22Rv1 (cell line): ENCODE results near the gene PDIK1L.

Source experiments
- ZFX ChIP-seq: fragments of 450-650 bp; IDR thresholded peaks from 2 replicates; pipeline ENCODE4 v1.6.1; 2017; ENCODE audit warnings: antibody characterized with exemption, borderline replicate concordance
- TF ChIP-seq, protein P1 (sequence below): fragments of 450-650 bp; IDR thresholded peaks from 2 replicates; pipeline ENCODE4 v1.5.1; 2017; ENCODE audit warnings: mild to moderate bottlenecking

DNA sequence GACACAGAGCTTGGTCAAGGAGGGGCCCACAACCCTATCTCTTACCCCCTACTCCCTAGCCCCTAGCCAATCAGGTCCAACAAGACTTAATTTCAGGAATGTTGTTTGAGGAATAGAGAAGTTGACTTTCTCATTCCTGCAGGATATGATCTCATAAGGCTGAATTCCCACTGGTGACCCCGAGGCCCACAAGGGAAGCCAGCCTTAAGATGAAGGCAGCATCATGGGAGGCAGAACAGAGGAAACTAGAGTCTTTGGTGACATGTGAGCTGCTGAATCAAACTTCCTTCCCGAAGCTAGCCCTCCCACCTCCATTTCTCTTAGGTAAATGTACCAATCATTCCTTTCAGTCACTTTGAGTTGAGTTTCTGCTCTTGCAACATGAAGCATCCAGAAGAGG lies 9.1 kb upstream of the PDIK1L start:
- TF ChIP-seq, protein P1, sequence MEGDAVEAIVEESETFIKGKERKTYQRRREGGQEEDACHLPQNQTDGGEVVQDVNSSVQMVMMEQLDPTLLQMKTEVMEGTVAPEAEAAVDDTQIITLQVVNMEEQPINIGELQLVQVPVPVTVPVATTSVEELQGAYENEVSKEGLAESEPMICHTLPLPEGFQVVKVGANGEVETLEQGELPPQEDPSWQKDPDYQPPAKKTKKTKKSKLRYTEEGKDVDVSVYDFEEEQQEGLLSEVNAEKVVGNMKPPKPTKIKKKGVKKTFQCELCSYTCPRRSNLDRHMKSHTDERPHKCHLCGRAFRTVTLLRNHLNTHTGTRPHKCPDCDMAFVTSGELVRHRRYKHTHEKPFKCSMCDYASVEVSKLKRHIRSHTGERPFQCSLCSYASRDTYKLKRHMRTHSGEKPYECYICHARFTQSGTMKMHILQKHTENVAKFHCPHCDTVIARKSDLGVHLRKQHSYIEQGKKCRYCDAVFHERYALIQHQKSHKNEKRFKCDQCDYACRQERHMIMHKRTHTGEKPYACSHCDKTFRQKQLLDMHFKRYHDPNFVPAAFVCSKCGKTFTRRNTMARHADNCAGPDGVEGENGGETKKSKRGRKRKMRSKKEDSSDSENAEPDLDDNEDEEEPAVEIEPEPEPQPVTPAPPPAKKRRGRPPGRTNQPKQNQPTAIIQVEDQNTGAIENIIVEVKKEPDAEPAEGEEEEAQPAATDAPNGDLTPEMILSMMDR, result no peak
- no peak for TF ChIP-seq ZFX
